Measurements from ENCODE around the gene SPATA2.
"Not testable (repeated sequence)": the region's sequence is repeated elsewhere in the genome, so short reads cannot be mapped to it uniquely, and the experiment has no call there.

SPATA2 gene

DNA sequence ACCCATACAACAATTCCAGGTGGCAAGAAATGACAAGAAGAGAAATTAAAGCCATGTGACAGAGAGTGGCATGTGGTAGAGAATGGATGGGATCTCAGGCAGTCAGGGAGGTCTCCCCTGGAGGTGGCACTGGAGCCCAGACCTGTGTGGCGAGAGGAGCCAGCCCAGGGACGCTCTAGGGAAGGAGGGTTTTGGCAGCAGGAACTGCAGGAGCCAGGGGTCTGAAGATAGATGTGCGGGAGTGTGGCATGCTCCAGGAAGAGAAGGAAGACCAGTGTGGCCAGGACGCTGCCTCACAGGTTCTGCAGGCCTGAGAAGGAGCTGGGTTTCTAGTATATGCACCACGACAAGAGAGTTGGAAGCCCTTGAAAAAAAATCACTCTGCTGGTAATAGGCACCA is 45.1 kb downstream of the SPATA2 start:
- in situ Hi-C loops (cut with HindIII; ENCODE audit: low pct_ligation_motif_present, low pct_unique_long_range_greater_than_20kb, low sequenced_read_pairs), result no loop called here
- DNase-seq, result no peak

- DNase-seq, result no peak
- in situ Hi-C loops (cut with HindIII; ENCODE audit: low pct_ligation_motif_present, low pct_unique_long_range_greater_than_20kb, low sequenced_read_pairs), result no loop called here
Measured at GRCh38 chr20:49868964-49869363, 46.4 kb downstream of the SPATA2 start.

DNA sequence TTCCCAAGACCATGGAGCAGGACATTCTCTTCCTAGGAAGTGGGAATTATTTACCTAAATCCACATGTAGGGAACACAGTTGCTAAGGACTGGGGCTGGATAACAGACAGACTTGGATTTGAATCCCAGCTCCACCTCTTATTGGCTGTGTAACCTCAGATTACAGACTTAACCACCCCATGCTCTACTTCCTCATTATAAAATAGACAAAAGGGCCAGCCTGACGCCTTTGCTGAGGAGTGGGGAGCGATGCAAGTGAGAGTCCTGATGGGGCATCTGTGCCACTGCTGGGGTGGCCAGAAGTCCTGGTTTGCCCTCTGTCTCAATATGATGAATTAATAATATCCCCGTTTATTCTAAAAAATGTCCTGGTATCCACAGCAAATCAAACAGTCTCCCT is 46.8 kb downstream of the SPATA2 start:
- no peak for DNase-seq
- in situ Hi-C loops (cut with HindIII; ENCODE audit: low pct_ligation_motif_present, low pct_unique_long_range_greater_than_20kb, low sequenced_read_pairs), result no loop called here

DNA sequence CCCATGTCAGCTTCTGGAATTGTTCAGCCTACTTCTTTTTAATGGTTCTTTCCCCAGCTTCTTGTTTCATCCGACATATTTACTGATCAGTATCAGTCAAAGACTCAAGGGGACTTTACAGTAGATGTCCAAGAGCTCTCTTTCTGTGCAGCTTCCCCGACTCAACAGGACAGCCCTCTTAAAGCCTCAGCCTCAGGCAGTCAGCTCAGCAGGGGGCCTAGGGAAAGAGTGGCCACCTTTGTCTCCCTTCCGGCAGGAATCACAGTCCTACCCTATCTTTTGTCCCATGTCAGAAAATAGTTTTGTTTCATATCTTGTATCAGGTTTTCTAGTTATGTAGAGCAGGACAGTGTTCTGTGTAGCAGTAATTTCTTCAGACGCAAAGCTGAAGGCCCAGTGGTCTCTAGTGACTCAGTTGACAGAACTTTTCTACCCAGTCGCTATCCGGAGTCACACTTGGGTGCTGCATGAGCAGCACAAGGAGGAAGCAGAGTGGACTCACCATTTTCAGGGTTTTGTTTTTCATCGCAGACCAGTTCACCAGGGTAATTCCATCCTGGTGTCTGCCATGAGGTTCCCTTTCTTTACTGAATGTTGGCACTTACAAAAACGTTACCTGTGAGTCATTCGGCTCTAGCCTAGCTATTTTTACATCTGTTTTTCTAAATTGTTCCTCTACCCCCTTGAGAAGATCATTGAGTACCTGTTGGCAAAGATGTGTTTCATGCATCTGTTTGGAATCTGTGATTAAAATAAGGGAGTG is 47.7 kb downstream of the SPATA2 start:
- no peak for DNase-seq
- in situ Hi-C loops (cut with HindIII; ENCODE audit: low pct_ligation_motif_present, low pct_unique_long_range_greater_than_20kb, low sequenced_read_pairs), result no loop called here

- in situ Hi-C loops (cut with HindIII; ENCODE audit: low pct_ligation_motif_present, low pct_unique_long_range_greater_than_20kb, low sequenced_read_pairs), result no loop called here
- no peak for DNase-seq
Measured at GRCh38 chr20:49866051-49866450, 49.3 kb downstream of the SPATA2 start.

DNA sequence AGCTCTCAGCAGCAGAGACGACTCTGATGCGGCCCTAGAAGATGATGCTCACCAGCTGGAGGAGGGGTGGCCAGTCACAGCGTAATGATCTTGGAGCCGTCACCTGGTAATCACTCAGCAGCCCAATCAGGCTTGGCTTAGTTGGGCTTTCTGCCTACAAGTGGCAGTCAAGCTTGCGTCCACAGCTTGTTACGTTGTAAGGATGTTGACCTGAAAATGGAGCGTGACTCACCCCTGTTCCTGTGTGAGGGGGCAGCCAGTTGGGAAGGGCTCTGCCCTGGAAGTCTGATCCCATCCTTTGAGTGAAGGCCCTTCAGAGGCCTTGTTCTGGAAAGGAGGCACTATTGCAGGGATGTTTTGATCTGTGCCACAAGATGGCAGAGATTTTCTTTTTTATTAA is 49.8 kb downstream of the SPATA2 start:
- in situ Hi-C loops (cut with HindIII; ENCODE audit: low pct_ligation_motif_present, low pct_unique_long_range_greater_than_20kb, low sequenced_read_pairs), result no loop called here
- no peak for DNase-seq

- no peak for DNase-seq
- in situ Hi-C loops (cut with HindIII; ENCODE audit: low pct_ligation_motif_present, low pct_unique_long_range_greater_than_20kb, low sequenced_read_pairs), result no loop called here
Measured at GRCh38 chr20:49863666-49864065, 51.7 kb downstream of the SPATA2 start.

- no peak for DNase-seq
- in situ Hi-C loops (cut with HindIII; ENCODE audit: low pct_ligation_motif_present, low pct_unique_long_range_greater_than_20kb, low sequenced_read_pairs), result no loop called here
Measured at GRCh38 chr20:49862607-49863200, 52.6 kb downstream of the SPATA2 start.

- DNase-seq; in situ Hi-C loops (cut with HindIII; ENCODE audit: low pct_ligation_motif_present, low pct_unique_long_range_greater_than_20kb, low sequenced_read_pairs): not testable (repeated sequence)
Measured at GRCh38 chr20:49861232-49861631, 54.1 kb downstream of the SPATA2 start.

DNA sequence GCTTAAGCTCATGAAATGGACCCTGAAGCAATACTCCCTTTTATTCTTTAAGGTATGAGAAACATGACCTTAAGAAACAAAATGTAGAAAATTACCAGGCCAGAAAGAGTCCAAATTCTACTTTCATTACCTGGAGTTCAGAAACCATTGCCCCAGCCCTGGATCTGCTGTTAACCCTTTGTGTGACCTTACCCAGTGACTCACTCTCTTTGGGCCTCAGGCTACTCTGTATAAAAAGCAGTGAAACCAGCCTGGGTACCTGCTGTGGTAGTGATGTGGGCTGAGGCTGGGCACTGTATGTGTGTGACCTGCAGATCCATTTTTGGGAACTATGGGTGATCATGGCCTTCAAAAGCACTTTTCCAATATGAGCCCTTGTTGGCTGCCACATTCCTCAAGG is 55.5 kb downstream of the SPATA2 start:
- in situ Hi-C loops (cut with HindIII; ENCODE audit: low pct_ligation_motif_present, low pct_unique_long_range_greater_than_20kb, low sequenced_read_pairs), result no loop called here
- no peak for DNase-seq

GRCh38 chr20:49859011-49859410 is 56.3 kb downstream of the SPATA2 start:
- in situ Hi-C loops (cut with HindIII; ENCODE audit: low pct_ligation_motif_present, low pct_unique_long_range_greater_than_20kb, low sequenced_read_pairs), result no loop called here
- DNase-seq, result no peak

- in situ Hi-C loops (cut with HindIII; ENCODE audit: low pct_ligation_motif_present, low pct_unique_long_range_greater_than_20kb, low sequenced_read_pairs), result no loop called here
- DNase-seq, result no peak
Measured at GRCh38 chr20:49858076-49858585, 57.2 kb downstream of the SPATA2 start.

- DNase-seq, result no peak
- in situ Hi-C loops (cut with HindIII; ENCODE audit: low pct_ligation_motif_present, low pct_unique_long_range_greater_than_20kb, low sequenced_read_pairs), result no loop called here
Measured at GRCh38 chr20:49856904-49857303, 58.4 kb downstream of the SPATA2 start.

GRCh38 chr20:49854190-49854875 is 61.0 kb downstream of the SPATA2 start:
- in situ Hi-C loops (cut with HindIII; ENCODE audit: low pct_ligation_motif_present, low pct_unique_long_range_greater_than_20kb, low sequenced_read_pairs), result no loop called here

DNA sequence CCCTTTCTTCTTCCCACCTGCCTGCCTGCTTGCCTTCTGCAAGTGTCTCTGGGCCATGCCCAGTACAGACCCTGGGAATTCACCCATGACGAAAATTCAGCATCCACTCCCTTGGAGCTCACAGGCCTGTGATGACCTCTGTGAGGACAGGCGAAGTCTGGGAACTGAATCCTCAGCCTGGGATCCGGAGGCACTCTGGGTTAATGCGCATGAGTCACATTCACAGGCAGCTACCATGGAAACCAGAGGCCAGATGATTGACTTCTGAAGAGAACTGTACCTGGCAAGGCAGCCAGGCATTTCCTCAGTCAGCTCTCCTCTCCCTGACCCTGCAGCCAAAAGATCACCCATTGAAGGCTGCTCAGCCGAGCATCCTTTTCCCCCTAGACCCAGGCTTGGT is 61.7 kb downstream of the SPATA2 start:
- in situ Hi-C loops (cut with HindIII; ENCODE audit: low pct_ligation_motif_present, low pct_unique_long_range_greater_than_20kb, low sequenced_read_pairs), result no loop called here
- DNase-seq, result peak; percentile 53

More at GRCh38 chr20:49854190-49854875, 61.0 kb downstream of the SPATA2 start:
- no peak for DNase-seq

All from ACHN (cell line).